ENCODE measurements around the gene LNPK. TPM values are rescaled to one million over a fixed set of nuclear protein-coding genes. Genes with fewer than 3 reads are reported as not detected.
"Not testable (repeated sequence)": the region's sequence is repeated elsewhere in the genome, so short reads cannot be mapped to it uniquely, and the experiment has no call there.

Gene LNPK
- total RNA-seq, 1 donor from 2014 or later: 45.4 TPM

GRCh38 chr2:176009445-176009844 lies 7.4 kb upstream of the LNPK start:
- Histone ChIP-seq H3K4me1 (ENCODE audit: control insufficient read depth in 3 of 3, insufficient read depth in 3 of 3, low read length in 3 of 3) (peaks cover 0 to 3% (median 3%) of the 10 kb centered on the region in 3 donors), H3K9me3 (ENCODE audit: control insufficient read depth in 3 of 3, low read length in 3 of 3) (no peaks in the 10 kb centered on the region), H3K9ac (ENCODE audit: low read depth in 1 of 3, low read length in 3 of 3) (peak overlapping the region in 1 of 3 donors; percentile 12), H3K4me3 (ENCODE audit: low read length in 3 of 3) (no peak overlapping the region), H3K36me3 (ENCODE audit: control insufficient read depth in 3 of 3, insufficient read depth in 3 of 3, low read length in 3 of 3) (no peaks in the 10 kb centered on the region), H3K27ac (ENCODE audit: low read depth, low read length) (no peak overlapping the region), H3K27me3 (ENCODE audit: control insufficient read depth in 3 of 3, insufficient read depth in 3 of 3, low read length in 3 of 3) (no peaks in the 10 kb centered on the region)

DNA sequence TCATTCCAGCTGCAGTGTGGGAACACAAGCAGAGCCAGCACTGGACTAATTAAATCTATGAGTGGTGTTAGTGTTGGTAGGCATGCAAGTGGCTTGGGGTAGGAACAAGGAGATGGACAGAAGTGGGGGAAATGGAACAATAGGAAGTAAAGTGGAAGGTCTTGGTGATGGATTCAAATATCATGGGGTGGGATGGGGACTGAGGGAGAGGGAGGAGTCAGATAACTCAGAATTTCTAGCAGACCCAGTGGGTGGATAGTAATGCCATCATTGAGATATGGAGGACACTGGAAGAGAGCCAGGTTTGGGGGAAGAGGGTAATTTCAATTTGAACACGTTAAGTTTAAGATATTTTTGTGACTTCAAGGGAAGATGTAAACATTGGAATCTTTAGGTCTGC lies 2.9 kb upstream of the LNPK start:
- Histone ChIP-seq H3K27me3 (ENCODE audit: control insufficient read depth in 3 of 3, insufficient read depth in 3 of 3, low read length in 3 of 3) (no peaks in the 10 kb centered on the region), H3K4me3 (ENCODE audit: low read length in 3 of 3) (peak overlapping the region in 2 of 3 donors; percentile 3 to 87), H3K9me3 (ENCODE audit: control insufficient read depth in 3 of 3, low read length in 3 of 3) (no peaks in the 10 kb centered on the region), H3K9ac (ENCODE audit: low read depth in 1 of 3, low read length in 3 of 3) (no peak overlapping the region), H3K27ac (ENCODE audit: low read depth, low read length) (no peak overlapping the region), H3K36me3 (ENCODE audit: control insufficient read depth in 3 of 3, insufficient read depth in 3 of 3, low read length in 3 of 3) (no peaks in the 10 kb centered on the region), H3K4me1 (ENCODE audit: control insufficient read depth in 3 of 3, insufficient read depth in 3 of 3, low read length in 3 of 3) (peaks cover 5 to 20% (median 13%) of the 10 kb centered on the region in 3 donors)

GRCh38 chr2:176003958-176004357 lies 1.9 kb upstream of the LNPK start:
- H3K9ac ChIP-seq (ENCODE audit: low read depth in 1 of 3, low read length in 3 of 3): peak overlapping the region; percentile 14 to 61 (median 50)
- no peaks in the 10 kb centered on the region for H3K36me3 ChIP-seq (ENCODE audit: control insufficient read depth in 3 of 3, insufficient read depth in 3 of 3, low read length in 3 of 3)
- H3K4me3 ChIP-seq (ENCODE audit: low read length in 3 of 3): peak overlapping the region; percentile 65 to 93 (median 87)
- no peaks in the 10 kb centered on the region for H3K27me3 ChIP-seq (ENCODE audit: control insufficient read depth in 3 of 3, insufficient read depth in 3 of 3, low read length in 3 of 3)
- peak overlapping the region; percentile 58 for H3K27ac ChIP-seq (ENCODE audit: low read depth, low read length)
- H3K9me3 ChIP-seq (ENCODE audit: control insufficient read depth in 3 of 3, low read length in 3 of 3): no peaks in the 10 kb centered on the region
- H3K4me1 ChIP-seq (ENCODE audit: control insufficient read depth in 3 of 3, insufficient read depth in 3 of 3, low read length in 3 of 3): peaks cover 5 to 28% (median 14%) of the 10 kb centered on the region in 3 donors

DNA sequence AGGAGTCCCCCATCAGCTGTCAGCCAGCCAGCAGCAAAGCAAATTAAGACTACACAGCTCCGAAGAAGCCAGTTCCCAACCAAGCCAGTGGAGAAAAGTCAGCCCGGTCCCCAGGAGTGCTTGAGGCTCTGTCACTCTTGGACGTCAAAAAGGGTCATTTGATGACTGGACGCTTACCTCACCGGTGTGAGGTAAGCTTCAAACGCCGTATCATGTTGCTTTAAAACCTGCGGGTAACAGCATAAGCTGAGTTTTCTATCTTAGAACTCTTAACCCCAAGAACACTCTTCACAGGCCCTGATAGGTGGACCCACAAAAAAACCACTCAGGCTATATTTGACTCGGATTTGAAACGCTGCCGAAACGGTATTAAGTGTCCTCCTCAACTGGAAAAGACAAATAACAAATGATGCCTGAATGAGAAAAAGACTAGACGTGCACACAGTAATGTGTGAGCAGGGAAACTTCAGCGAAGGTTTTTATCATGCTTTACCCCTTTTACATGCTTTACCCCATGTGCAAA lies 682 bp upstream of the LNPK start:
- no peaks in the 10 kb centered on the region for H3K27me3 ChIP-seq (ENCODE audit: control insufficient read depth in 3 of 3, insufficient read depth in 3 of 3, low read length in 3 of 3)
- H3K36me3 ChIP-seq (ENCODE audit: control insufficient read depth in 3 of 3, insufficient read depth in 3 of 3, low read length in 3 of 3): no peaks in the 10 kb centered on the region
- peak overlapping the region; percentile 94 to 96 (median 94) for H3K9ac ChIP-seq (ENCODE audit: low read depth in 1 of 3, low read length in 3 of 3)
- H3K4me3 ChIP-seq (ENCODE audit: low read length in 3 of 3): peak overlapping the region; percentile 87 to 93 (median 90)
- no peaks in the 10 kb centered on the region for H3K9me3 ChIP-seq (ENCODE audit: control insufficient read depth in 3 of 3, low read length in 3 of 3)
- peaks cover 5 to 28% (median 14%) of the 10 kb centered on the region in 3 donors for H3K4me1 ChIP-seq (ENCODE audit: control insufficient read depth in 3 of 3, insufficient read depth in 3 of 3, low read length in 3 of 3)
- H3K27ac ChIP-seq (ENCODE audit: low read depth, low read length): peak overlapping the region; percentile 98

DNA sequence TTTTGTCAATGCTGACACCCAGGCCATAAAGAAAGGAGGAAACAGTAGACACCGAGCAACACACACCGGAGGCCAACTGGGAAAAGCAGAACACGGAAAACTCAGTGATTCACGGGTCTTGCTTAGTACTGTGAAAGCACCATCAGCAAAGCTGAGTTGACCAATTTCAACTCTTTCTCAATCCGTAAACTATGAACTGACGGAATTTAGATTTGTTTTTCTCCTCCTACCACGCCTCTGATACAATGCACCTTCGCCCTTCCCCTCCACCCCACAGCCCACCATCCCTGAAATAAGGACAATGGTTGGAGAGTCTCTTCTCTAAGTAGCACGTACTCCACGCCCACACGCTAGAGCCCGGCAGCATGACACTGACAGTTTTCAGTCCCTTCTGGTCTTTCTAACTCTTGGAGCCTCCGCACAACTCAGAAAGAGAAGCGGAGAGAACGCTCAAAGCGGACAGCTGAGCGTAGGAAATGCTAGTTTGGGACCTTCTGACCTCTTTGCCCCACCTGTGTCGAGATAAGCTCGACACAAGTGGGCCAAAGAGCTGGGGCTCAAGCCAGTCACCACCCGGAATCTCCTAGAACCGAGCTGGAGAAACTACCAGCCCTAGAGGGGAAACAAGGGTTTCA lies 669 bp downstream of the LNPK start:
- H3K36me3 ChIP-seq (ENCODE audit: control insufficient read depth in 3 of 3, insufficient read depth in 3 of 3, low read length in 3 of 3): no peaks in the 10 kb centered on the region
- H3K27me3 ChIP-seq (ENCODE audit: control insufficient read depth in 3 of 3, insufficient read depth in 3 of 3, low read length in 3 of 3): no peaks in the 10 kb centered on the region
- H3K4me3 ChIP-seq (ENCODE audit: low read length in 3 of 3): peak overlapping the region; percentile 87 to 96 (median 90)
- H3K27ac ChIP-seq (ENCODE audit: low read depth, low read length): peak overlapping the region; percentile 98
- peaks cover 5 to 28% (median 14%) of the 10 kb centered on the region in 3 donors for H3K4me1 ChIP-seq (ENCODE audit: control insufficient read depth in 3 of 3, insufficient read depth in 3 of 3, low read length in 3 of 3)
- H3K9ac ChIP-seq (ENCODE audit: low read depth in 1 of 3, low read length in 3 of 3): peak overlapping the region; percentile 86 to 99 (median 94)
- no peaks in the 10 kb centered on the region for H3K9me3 ChIP-seq (ENCODE audit: control insufficient read depth in 3 of 3, low read length in 3 of 3)

- Histone ChIP-seq H3K4me1 (ENCODE audit: control insufficient read depth in 3 of 3, insufficient read depth in 3 of 3, low read length in 3 of 3) (peaks cover 5 to 25% (median 11%) of the 10 kb centered on the region in 3 donors), H3K27me3 (ENCODE audit: control insufficient read depth in 3 of 3, insufficient read depth in 3 of 3, low read length in 3 of 3) (no peaks in the 10 kb centered on the region), H3K9me3 (ENCODE audit: control insufficient read depth in 3 of 3, low read length in 3 of 3) (no peaks in the 10 kb centered on the region), H3K4me3 (ENCODE audit: low read length in 3 of 3) (no peak overlapping the region), H3K36me3 (ENCODE audit: control insufficient read depth in 3 of 3, insufficient read depth in 3 of 3, low read length in 3 of 3) (no peaks in the 10 kb centered on the region), H3K27ac (ENCODE audit: low read depth, low read length) (no peak overlapping the region), H3K9ac (ENCODE audit: low read depth in 1 of 3, low read length in 3 of 3) (no peak overlapping the region)
Observed at GRCh38 chr2:175999283-175999819, 2.7 kb downstream of the LNPK start.

DNA sequence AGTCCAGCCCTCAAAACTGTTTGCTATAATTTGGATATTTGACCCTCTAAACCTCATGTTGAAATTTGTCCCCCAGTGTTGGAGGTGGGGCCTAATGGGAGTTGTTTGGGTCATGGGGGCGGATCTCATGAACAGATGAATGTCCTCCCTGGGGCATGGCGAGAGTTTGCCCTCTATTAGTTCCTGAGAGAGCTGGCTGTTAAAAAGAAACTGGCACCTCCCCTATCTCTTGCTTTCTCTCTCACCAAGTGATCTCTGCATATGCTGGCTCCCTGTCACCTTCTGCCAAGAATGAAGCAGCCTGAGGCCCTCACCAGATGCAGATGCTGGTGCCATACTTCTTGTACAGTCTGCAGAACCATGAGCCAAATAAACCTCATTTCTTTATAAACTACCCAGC lies 12.0 kb downstream of the LNPK start:
- Histone ChIP-seq H3K36me3 (ENCODE audit: control insufficient read depth in 3 of 3, insufficient read depth in 3 of 3, low read length in 3 of 3) (peaks cover 4 to 5% (median 4%) of the 10 kb centered on the region in 3 donors), H3K27me3 (ENCODE audit: control insufficient read depth in 3 of 3, insufficient read depth in 3 of 3, low read length in 3 of 3) (no peaks in the 10 kb centered on the region), H3K4me1 (ENCODE audit: control insufficient read depth in 3 of 3, insufficient read depth in 3 of 3, low read length in 3 of 3) (no peaks in the 10 kb centered on the region), H3K9me3 (ENCODE audit: control insufficient read depth in 3 of 3, low read length in 3 of 3) (no peaks in the 10 kb centered on the region), H3K27ac (ENCODE audit: low read depth, low read length) (no peak overlapping the region), H3K9ac (ENCODE audit: low read depth in 1 of 3, low read length in 3 of 3) (no peak overlapping the region), H3K4me3 (ENCODE audit: low read length in 3 of 3) (no peak overlapping the region)

DNA sequence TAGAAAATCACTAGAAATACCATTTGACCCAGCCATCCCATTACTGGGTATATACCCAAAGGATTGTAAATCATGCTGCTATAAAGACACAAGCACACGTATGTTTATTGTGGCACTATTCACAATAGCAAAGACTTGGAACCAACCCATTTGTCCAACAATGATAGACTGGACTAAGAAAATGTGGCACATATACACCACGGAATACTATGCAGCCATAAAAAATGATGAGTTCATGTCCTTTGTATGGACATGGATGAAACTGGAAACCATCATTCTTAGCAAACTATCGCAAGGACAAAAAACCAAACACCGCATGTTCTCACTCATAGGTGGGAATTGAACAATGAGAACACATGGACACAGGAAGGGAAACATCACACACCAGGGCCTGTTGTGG lies 14.9 kb downstream of the LNPK start:
- H3K27ac ChIP-seq (ENCODE audit: low read depth, low read length); H3K9me3 ChIP-seq (ENCODE audit: control insufficient read depth in 3 of 3, low read length in 3 of 3); H3K4me1 ChIP-seq (ENCODE audit: control insufficient read depth in 3 of 3, insufficient read depth in 3 of 3, low read length in 3 of 3); H3K27me3 ChIP-seq (ENCODE audit: control insufficient read depth in 3 of 3, insufficient read depth in 3 of 3, low read length in 3 of 3); H3K36me3 ChIP-seq (ENCODE audit: control insufficient read depth in 3 of 3, insufficient read depth in 3 of 3, low read length in 3 of 3); H3K9ac ChIP-seq (ENCODE audit: low read depth in 1 of 3, low read length in 3 of 3); H3K4me3 ChIP-seq (ENCODE audit: low read length in 3 of 3): not testable (repeated sequence)

- no peak overlapping the region for H3K27ac ChIP-seq (ENCODE audit: low read depth, low read length)
- H3K9me3 ChIP-seq (ENCODE audit: control insufficient read depth in 3 of 3, low read length in 3 of 3): no peaks in the 10 kb centered on the region
- no peaks in the 10 kb centered on the region for H3K4me1 ChIP-seq (ENCODE audit: control insufficient read depth in 3 of 3, insufficient read depth in 3 of 3, low read length in 3 of 3)
- no peaks in the 10 kb centered on the region for H3K27me3 ChIP-seq (ENCODE audit: control insufficient read depth in 3 of 3, insufficient read depth in 3 of 3, low read length in 3 of 3)
- no peak overlapping the region for H3K9ac ChIP-seq (ENCODE audit: low read depth in 1 of 3, low read length in 3 of 3)
- H3K36me3 ChIP-seq (ENCODE audit: control insufficient read depth in 3 of 3, insufficient read depth in 3 of 3, low read length in 3 of 3): peaks cover 2 to 7% (median 4%) of the 10 kb centered on the region in 3 donors
- H3K4me3 ChIP-seq (ENCODE audit: low read length in 3 of 3): no peak overlapping the region
Observed at GRCh38 chr2:175984846-175985245, 17.2 kb downstream of the LNPK start.

- no peak overlapping the region for H3K27ac ChIP-seq (ENCODE audit: low read depth, low read length)
- H3K27me3 ChIP-seq (ENCODE audit: control insufficient read depth in 3 of 3, insufficient read depth in 3 of 3, low read length in 3 of 3): no peaks in the 10 kb centered on the region
- no peak overlapping the region for H3K4me3 ChIP-seq (ENCODE audit: low read length in 3 of 3)
- no peak overlapping the region for H3K9ac ChIP-seq (ENCODE audit: low read depth in 1 of 3, low read length in 3 of 3)
- peaks cover 0 to 11% (median 9%) of the 10 kb centered on the region in 3 donors for H3K36me3 ChIP-seq (ENCODE audit: control insufficient read depth in 3 of 3, insufficient read depth in 3 of 3, low read length in 3 of 3)
- H3K4me1 ChIP-seq (ENCODE audit: control insufficient read depth in 3 of 3, insufficient read depth in 3 of 3, low read length in 3 of 3): no peaks in the 10 kb centered on the region
- no peaks in the 10 kb centered on the region for H3K9me3 ChIP-seq (ENCODE audit: control insufficient read depth in 3 of 3, low read length in 3 of 3)
Observed at GRCh38 chr2:175981551-175981950, 20.5 kb downstream of the LNPK start.

Data from skeletal muscle tissue (tissue), 4 donors.